Measurements from ENCODE around the gene POLR1A.

Gene POLR1A

GRCh38 chr2:86094229-86094628 lies 11.5 kb downstream of the POLR1A start:
- DNase-seq, result no peak

GRCh38 chr2:86087936-86088850 lies 17.5 kb downstream of the POLR1A start:
- no peak for DNase-seq

- DNase-seq, result no peak
Measured at GRCh38 chr2:86082756-86083155, 22.9 kb downstream of the POLR1A start.

GRCh38 chr2:86081724-86082123 lies 24.0 kb downstream of the POLR1A start:
- no peak for DNase-seq

GRCh38 chr2:86079981-86080911 lies 25.4 kb downstream of the POLR1A start:
- DNase-seq, result peak; percentile 4

- no peak for DNase-seq
Measured at GRCh38 chr2:86078774-86079545, 26.7 kb downstream of the POLR1A start.

GRCh38 chr2:86075886-86076285 lies 29.8 kb downstream of the POLR1A start:
- no peak for DNase-seq

GRCh38 chr2:86074811-86075210 lies 30.9 kb downstream of the POLR1A start:
- no peak for DNase-seq

GRCh38 chr2:86074256-86074655 lies 31.4 kb downstream of the POLR1A start:
- no peak for DNase-seq

GRCh38 chr2:86073225-86073624 lies 32.5 kb downstream of the POLR1A start:
- DNase-seq, result no peak

- DNase-seq, result no peak
Measured at GRCh38 chr2:86072271-86072858, 33.3 kb downstream of the POLR1A start.

GRCh38 chr2:86070868-86071267 lies 34.8 kb downstream of the POLR1A start:
- DNase-seq, result no peak

GRCh38 chr2:86069783-86070339 lies 35.8 kb downstream of the POLR1A start:
- DNase-seq, result no peak

- DNase-seq, result no peak
Measured at GRCh38 chr2:86069091-86069685, 36.5 kb downstream of the POLR1A start.

- no peak for DNase-seq
Measured at GRCh38 chr2:86068648-86069047, 37.0 kb downstream of the POLR1A start.

GRCh38 chr2:86068136-86068588 lies 37.5 kb downstream of the POLR1A start:
- DNase-seq, result no peak

- DNase-seq, result no peak
Measured at GRCh38 chr2:86066915-86067314, 38.8 kb downstream of the POLR1A start.

- no peak for DNase-seq
Measured at GRCh38 chr2:86066007-86066578, 39.6 kb downstream of the POLR1A start.

GRCh38 chr2:86065512-86065911 lies 40.2 kb downstream of the POLR1A start:
- DNase-seq, result no peak

- no peak for DNase-seq
Measured at GRCh38 chr2:86064006-86064405, 41.7 kb downstream of the POLR1A start.

- DNase-seq, result no peak
Measured at GRCh38 chr2:86062043-86062442, 43.6 kb downstream of the POLR1A start.
